ENCODE results near the gene CACNA1S. TPM values are rescaled to one million over a fixed set of nuclear protein-coding genes. Genes with fewer than 3 reads are reported as not detected.

CACNA1S gene
- total RNA-seq, 1 donor from 2014 or later, result 0.08 TPM

DNA sequence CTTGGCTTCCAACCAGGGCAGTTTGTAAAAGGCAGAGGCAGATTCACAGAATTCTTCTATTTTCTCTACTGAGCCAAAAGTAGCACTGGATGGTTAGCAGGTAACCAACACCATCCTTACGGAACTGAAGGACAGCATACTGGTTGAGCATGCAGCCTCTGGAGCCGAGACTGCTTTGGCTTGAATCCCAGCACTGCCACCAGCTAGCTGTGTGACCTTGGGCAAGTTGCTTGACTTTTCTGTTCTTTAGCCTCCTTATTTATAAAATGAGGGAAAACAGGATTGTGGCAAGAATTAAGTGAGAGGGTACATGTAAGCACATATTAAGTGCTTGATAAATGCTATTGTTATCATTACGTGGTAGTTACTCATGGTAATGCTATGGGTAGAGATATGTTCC is 19.5 kb downstream of the CACNA1S start:
- DNase-seq (ENCODE audit: low spot score), result no peak
- Mint-ChIP-seq H3K9me3 (ENCODE audit: unreplicated experiment) (no peaks in the 10 kb centered on the region), H3K4me3 (ENCODE audit: unreplicated experiment) (no peak overlapping the region), H3K4me1 (ENCODE audit: unreplicated experiment) (peaks cover 9% of the 10 kb centered on the region), H3K27ac (ENCODE audit: unreplicated experiment) (no peak overlapping the region), H3K36me3 (ENCODE audit: low read depth, unreplicated experiment) (peaks cover 5% of the 10 kb centered on the region), H3K27me3 (ENCODE audit: unreplicated experiment) (peaks cover 4% of the 10 kb centered on the region)
- no peak for TF ChIP-seq CTCF (IDR thresholded peaks at IDR 0.05; ENCODE audit: unreplicated experiment)

GRCh38 chr1:201091256-201091655 is 21.0 kb downstream of the CACNA1S start:
- no peak overlapping the region for H3K4me3 Mint-ChIP-seq (ENCODE audit: unreplicated experiment)
- H3K27ac Mint-ChIP-seq (ENCODE audit: unreplicated experiment), result no peak overlapping the region
- peaks cover 10% of the 10 kb centered on the region for H3K4me1 Mint-ChIP-seq (ENCODE audit: unreplicated experiment)

DNA sequence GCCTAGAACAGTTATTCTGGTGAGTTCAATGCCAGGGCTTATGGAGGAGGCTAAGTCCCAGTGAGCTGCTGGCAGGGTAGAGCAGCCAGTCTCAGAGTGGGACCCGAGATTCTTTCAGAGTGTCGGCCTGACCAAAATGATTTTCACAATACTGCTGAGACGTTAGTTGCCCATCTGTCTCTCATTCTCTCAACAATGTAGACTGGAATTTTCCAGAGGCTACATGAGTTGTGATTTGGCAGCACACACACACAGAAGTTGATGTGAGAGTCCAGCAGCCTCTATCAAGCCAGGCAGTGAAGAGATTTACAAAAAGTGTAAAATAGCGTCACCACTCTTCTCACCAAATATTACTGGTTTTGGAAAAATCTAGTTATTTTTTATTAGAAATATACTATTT is 21.7 kb downstream of the CACNA1S start:
- no peaks in the 10 kb centered on the region for H3K36me3 Mint-ChIP-seq (ENCODE audit: low read depth, unreplicated experiment)
- H3K27ac Mint-ChIP-seq (ENCODE audit: unreplicated experiment), result no peak overlapping the region
- H3K9me3 Mint-ChIP-seq (ENCODE audit: unreplicated experiment), result no peaks in the 10 kb centered on the region
- no peak for TF ChIP-seq CTCF (IDR thresholded peaks at IDR 0.05; ENCODE audit: unreplicated experiment)
- no peak overlapping the region for H3K4me3 Mint-ChIP-seq (ENCODE audit: unreplicated experiment)
- peaks cover 3% of the 10 kb centered on the region for H3K27me3 Mint-ChIP-seq (ENCODE audit: unreplicated experiment)
- H3K4me1 Mint-ChIP-seq (ENCODE audit: unreplicated experiment), result peaks cover 12% of the 10 kb centered on the region
- no peak for DNase-seq (ENCODE audit: low spot score)

More at GRCh38 chr1:201091256-201091655, 21.0 kb downstream of the CACNA1S start:
- Mint-ChIP-seq H3K9me3 (ENCODE audit: unreplicated experiment) (no peaks in the 10 kb centered on the region), H3K36me3 (ENCODE audit: low read depth, unreplicated experiment) (no peaks in the 10 kb centered on the region), H3K27me3 (ENCODE audit: unreplicated experiment) (peaks cover 3% of the 10 kb centered on the region)
- no peak for TF ChIP-seq CTCF (IDR thresholded peaks at IDR 0.05; ENCODE audit: unreplicated experiment)
- no peak for DNase-seq (ENCODE audit: low spot score)

GRCh38 chr1:201089596-201089995 is 22.6 kb downstream of the CACNA1S start:
- Mint-ChIP-seq H3K4me3 (ENCODE audit: unreplicated experiment) (no peak overlapping the region), H3K9me3 (ENCODE audit: unreplicated experiment) (no peaks in the 10 kb centered on the region), H3K36me3 (ENCODE audit: low read depth, unreplicated experiment) (no peaks in the 10 kb centered on the region), H3K27ac (ENCODE audit: unreplicated experiment) (no peak overlapping the region), H3K4me1 (ENCODE audit: unreplicated experiment) (peaks cover 17% of the 10 kb centered on the region), H3K27me3 (ENCODE audit: unreplicated experiment) (peaks cover 3% of the 10 kb centered on the region)
- DNase-seq (ENCODE audit: low spot score), result no peak
- no peak for TF ChIP-seq CTCF (IDR thresholded peaks at IDR 0.05; ENCODE audit: unreplicated experiment)

DNA sequence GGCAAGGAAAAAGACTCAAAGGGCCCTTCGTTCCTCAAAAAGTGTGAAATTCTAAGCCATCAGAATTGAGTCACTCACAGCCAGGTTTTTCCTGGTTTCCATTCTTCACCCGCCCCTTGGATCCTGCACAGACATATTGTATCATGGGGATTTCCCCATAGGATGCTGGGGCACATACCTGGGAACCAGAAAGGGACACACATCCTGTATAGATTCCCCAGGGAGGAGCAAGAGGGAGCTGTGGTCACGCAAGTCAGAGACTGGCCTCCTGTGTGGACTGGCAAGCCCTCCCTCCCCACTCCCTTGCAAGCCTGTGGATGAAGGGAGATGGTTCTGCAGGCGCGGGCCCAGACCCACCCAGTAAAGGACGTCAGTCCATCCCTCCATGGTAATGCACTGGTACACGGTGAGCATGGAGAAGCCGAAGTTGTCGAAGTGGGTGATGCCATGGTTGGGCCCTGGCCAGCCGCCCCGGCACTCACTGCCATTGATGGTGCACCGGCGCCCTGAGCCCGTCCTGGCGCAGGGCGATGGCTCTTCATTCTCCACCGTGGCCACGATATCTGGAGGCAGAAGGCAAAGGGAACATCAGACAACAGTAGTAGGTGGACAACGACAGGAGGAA is 23.2 kb downstream of the CACNA1S start:
- no peak overlapping the region for H3K27ac Mint-ChIP-seq (ENCODE audit: unreplicated experiment)
- H3K36me3 Mint-ChIP-seq (ENCODE audit: low read depth, unreplicated experiment), result no peaks in the 10 kb centered on the region
- H3K9me3 Mint-ChIP-seq (ENCODE audit: unreplicated experiment), result no peaks in the 10 kb centered on the region
- no peak for DNase-seq (ENCODE audit: low spot score)
- peaks cover 3% of the 10 kb centered on the region for H3K27me3 Mint-ChIP-seq (ENCODE audit: unreplicated experiment)
- H3K4me3 Mint-ChIP-seq (ENCODE audit: unreplicated experiment), result no peak overlapping the region
- H3K4me1 Mint-ChIP-seq (ENCODE audit: unreplicated experiment), result peaks cover 23% of the 10 kb centered on the region
- TF ChIP-seq CTCF (IDR thresholded peaks at IDR 0.05; ENCODE audit: unreplicated experiment), result no peak
